Measurements from ENCODE around the gene EXD3.
"Not testable (repeated sequence)": the region's sequence is repeated elsewhere in the genome, so short reads cannot be mapped to it uniquely, and the experiment has no call there.

Gene EXD3

DNA sequence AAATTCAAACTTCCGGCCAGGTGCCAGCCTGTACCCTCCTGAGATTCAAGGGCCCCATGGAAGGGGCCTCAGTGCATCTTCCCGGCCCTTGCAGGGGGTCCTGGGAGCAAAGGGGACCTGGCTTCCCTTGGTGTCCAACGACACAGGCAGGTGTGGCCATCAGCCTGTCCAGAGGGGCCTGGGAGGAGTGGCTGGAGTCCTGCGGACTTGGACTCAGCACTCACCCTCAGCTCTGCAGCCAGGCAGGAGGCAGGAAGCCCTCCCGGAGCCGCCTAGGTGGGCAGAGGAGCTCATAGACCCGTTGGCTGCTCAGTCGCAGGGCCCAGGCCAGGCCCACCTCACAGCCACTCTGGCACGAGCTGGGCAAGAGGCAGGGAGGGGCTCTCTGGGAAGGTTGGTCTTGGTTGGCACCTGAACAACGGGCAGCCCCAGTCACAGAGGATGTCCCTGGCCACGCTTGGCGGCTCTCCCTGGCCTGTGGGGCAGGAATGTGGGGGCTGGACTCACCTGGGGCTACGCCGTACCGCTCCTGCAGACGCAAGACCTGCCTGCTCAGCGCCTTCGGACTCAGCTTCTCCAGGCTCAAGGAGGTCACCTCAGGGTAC, 67.1 kb downstream of the EXD3 start:
- no peak for DNase-seq

DNA sequence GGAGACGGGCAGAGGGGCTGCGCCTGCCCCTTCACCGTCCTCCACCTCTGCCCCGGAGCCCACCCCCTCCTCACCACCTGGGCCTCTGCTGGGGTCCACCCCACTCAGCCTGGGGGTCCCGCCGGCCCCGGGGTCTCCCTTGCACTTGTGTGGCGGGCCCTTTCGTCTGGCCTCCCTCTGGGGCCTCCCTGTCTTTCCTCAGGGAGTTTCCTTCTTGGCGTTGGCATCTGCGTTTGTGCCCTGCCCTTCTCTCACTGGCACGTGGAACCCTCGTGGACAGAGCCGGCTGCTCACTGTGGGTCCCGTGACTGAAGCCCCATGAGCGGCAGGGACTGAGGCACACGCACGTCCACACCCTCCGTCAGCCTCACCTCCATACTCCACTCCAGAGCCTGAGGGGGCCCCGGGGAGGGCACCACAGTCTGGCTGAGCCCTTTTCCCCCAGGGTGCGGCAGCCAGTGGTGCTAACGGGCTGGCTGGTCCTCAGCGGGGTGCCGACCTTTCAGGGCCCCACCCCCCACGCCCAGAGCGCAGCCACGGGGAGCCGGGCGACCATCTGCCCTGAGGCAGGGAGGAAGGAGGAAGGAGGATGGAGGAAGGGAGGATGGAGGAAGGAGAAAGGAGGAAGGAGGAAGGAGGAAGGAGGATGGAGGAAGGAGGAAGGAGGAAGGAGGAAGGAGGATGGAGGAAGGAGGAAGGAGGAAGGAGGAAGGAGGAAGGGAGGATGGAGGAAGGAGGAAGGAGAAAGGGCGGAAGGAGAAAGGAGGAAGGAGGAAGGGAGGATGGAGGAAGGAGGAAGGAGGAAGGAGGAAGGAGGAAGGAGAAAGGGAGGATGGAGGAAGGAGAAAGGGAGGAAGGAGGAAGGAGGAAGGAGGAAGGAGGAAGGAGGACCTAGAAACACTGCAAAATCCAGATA, 67.9 kb downstream of the EXD3 start:
- DNase-seq: no peak

DNA sequence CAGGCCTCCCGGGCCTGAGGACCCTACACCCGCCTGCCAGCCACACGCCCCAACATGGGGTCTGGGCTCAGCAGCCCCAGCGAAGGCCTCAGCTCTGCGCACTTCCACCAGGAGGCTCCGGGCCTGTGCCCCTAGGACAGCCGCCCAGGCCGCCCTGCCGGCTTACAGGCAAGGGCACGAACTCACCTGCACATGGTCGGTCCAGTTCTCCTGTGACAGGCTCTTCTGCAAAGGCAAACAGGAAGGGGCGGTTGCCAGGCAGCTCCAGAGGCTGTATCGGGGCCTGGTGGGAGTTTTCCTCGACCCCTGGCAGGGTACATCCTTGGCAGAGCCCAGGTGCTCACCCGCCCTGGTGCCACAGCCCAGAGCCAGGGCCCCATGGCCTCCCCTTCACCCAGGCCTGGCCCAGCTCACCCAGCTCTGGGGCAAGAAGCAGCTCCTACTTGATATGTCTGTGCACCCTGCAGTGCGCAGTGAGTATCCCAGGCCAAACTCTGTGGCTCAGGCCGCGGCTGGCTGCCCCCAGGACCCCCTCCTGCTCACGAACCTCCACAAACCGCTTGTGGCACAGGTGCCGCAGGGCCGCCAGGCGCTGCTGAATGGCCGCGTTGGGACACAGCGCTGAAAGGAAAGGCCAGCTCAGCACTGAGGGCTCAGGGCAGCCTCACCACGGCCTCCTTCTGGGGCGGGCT, 68.7 kb downstream of the EXD3 start:
- DNase-seq: no peak

DNA sequence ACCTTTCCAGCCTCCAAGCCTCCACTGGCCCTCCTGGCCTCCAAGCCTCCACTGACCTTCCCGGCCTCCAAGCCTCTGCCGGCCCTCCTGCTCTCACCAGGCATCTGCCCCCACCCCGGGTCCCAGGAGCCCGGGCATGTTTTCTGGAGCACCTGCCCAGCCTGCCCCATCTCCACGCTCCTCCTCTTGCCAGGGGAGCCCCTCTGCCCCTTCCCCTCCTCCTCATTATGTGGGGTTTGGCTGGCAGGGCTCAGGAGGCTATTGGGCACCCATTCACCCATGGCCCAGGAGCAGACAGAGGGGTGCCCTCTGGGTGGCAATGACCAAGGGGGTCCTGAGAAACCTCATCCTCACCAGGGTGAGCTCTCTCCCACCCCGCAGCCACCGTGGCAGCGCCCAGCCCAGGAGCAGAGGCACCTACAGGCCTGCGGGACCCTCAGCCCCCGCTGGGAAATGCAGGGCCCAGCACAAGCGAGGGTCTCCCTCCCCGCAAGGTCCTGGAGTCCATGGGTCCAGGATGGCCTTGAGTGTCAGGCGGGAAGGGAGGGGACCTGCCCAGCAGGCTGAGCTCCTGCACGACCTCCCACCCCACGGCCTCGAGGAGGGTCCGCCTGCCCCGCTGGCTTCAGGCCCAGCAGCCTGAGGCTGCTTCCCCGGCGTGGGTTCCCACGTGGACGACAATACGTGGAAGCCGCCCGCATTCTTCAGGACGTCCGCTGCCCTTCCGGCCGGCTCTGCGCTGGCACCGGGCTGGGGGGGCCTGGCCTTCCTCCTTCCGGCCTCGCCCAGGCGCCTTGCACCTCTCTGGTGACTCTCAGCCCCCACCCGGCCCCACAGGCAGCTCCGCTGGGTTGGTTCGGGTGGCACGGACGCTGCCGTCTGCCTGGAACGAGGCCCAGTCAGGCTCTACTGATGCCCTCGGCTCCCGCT, 69.5 kb downstream of the EXD3 start:
- DNase-seq: no peak

DNA sequence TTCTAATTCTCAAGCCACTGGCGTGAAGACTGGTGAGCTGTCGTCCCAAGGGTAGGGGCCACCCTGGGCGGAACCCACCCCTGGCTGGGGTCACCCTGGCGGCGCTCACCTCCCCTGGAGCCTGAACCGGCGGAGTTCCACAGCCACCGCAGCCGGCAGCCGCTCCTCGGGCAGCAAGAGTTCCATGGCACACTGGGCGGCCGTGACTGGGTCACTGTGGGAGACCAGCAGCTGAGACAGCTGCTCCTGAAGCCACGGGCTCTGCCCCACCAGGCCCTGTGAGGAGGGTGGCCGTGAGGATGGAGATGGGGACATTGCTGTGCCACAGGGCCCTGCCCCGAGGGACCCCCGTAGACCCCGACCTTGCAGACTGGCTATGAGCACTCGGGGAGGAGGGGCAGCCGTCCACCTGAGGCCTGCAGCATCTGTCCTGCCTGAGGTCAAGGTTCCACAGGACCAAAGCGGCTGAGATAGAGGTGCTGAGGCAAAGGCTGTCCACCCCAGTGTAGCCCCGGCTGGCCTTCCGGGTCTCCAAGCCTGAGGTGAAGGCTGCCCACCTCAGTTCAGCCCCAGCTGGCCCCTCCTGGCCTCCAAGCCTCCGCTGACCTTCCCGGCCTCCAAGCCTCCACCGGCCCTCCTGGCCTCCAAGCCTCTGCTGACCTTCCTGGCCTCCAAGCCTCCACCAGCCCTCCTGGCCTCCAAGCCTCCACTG, 70.3 kb downstream of the EXD3 start:
- DNase-seq: no peak

DNA sequence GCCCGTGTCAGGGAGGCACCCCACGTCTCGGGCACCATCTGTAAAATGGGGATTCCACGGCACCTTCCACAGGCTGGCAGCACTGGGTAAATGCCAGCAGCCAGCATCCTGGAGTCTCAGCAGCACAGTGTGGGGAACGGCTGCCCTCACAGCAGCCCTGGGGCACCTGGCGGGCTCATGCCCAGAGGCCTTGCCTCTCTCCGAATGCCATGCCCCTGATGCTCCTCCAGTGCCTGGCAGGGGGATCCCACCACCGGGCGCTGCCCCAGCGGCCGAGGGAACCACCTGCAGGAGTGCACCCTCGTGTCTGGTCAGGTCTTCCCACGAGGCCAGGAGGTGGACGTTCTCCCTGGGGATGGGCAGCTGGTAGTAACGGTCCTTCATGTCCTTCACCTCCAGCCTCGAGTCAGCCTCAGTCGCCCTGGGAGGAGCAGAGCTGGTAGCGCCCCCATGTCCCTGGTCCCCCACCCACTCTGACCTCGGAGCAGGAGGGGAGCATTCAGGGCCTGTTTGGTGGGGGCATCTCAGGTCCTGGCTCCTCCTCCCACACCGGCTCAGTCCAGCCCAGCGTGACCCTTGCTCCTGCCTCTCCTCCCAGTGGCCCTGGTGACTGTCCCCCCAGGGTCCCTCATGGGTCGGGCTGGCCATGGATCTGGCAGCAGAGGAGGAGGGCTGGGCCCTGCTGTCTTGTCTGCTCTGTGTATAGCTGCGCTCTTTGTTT, 71.0 kb downstream of the EXD3 start:
- no peak for DNase-seq

DNA sequence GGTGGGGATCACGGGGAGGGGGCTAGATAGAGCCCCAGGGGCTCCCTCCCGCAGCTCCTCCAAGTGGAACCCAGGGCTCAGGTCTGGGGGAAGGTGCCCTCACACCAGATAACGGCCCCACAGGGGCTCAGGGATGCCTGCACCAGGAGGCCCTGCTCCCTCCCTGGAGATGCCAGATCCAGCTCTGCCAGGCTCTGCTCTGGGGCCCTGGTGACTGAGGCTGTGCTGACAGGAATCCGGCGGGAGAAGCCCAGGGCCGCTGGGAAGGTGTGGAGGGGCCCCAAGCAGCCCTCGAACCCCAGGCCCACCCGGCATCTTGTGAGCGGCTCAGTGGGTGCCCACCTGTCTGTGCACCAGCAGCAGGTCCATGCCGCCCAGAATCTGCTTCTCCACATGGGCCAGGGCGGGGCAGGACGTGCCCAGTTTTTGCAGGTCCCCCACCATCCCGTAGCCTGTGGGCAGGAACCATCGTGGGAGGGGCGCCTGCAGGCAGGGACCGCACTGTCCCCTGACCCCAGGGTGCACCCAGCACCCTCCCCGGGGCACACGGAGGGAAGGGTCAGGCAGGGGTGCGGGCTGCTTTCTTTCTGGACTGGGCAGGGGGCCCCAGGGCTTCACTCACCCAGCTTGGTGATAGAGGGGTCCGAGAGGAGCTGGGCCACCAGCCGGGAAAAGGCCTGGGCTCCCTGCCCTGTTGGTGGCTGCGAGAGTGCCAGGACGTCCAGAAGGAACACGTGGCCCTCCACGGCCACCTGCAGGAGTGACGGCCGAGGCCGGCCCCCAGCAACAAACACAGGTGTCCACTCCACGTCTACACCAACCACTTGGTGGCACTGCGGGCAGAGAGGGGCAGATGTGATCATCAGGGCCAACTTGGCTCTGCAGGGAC, 72.0 kb downstream of the EXD3 start:
- DNase-seq: no peak

DNA sequence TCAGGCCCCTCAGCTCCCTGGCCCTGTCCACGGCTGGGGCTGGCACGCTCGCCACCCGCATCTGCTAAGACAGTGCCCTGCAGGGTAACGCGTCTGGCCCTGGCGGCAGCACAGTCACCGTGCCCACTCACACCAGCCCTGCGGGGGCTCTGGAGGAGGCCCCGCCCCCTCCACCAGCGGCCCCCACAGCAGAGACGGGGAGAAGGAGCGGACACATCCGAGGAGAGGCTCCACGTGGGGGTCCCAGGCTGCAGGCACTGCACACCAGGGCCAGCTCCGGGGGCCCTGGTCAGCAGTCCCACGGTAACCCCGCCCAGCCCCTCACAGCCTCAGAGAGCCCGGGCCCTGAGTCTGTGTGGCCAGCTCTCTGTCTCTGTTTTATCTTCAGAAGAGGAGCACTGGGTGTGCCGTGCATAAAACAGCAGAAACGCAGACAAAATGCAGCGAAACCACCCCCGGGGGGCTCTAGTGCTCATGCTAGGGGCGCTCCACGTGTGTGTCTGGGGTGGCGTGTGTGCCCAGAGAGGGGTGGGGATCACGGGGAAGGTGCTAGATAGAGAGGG, 73.4 kb downstream of the EXD3 start:
- DNase-seq: no peak

DNA sequence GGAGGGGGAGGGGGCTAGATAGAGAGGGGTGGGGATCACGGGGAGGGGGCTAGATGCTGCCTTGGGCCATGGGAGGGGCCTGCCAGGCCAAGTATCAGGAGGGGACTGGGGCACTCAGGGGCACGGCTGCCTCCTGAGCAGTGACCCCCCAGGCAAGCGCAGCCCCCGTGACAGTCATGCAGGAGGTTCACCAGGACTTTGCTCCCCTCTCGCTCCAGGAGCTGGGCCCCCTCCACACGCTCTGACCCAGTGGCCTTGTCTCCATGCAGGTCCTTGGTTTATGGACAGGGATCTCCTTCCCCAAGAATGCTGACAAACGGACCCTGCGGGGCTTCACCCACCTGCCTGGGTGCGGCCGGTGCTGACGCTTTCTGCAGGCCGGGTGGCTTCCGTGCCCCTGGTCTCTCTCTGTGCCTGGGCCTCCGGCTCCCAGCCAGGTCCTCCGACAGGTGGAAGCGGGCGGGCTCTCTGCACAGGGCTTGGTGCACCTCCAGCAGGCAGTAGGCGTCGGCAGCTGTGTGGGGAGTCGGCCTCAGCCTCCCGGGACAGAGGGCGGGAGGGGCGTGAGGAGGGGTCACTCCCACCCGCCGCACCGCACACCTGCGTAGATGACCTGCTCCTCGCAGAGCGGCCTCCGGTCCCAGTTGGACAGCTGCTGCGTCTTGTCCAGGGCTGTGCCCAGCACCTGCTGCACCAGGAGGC, 74.0 kb downstream of the EXD3 start:
- no peak for DNase-seq

DNA sequence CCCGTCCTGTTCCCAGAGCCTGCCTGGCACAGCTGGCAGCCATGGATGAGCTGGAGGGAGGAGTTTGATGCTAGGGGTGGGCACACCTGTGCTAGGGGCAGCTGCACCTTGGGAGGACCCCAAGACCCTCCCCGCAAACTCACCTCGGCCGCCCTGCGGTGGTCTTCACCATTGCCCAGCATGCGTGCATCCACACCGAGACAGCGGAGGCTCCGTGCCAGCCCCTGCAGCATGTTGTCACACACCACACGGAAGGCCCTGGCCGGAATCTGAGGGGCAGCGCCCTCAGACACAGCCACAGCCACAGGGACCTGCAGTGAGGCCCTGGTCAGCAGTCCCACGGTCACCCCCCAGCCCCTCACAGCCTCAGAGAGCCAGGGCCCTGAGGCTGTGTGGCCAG, 75.0 kb downstream of the EXD3 start:
- DNase-seq: no peak

DNA sequence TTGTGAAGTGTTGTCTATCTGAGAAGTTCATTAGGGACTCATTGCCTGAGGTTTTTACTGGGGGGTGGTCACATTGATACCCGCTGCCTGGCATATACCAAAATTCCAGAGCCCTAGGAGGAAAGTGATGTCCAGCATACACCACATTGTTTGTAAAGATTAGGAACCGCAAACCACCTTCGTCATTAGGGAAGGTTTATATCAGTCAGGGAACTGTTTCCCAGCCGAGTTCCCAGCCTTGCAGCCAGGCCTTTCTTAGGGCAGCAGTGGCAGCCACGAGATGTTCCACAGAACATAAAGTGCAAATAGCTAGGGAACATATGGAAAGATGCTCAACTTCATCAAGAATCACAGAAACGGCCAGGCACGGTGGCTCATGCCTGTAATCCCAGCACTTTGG, 80.5 kb downstream of the EXD3 start:
- DNase-seq: no peak

DNA sequence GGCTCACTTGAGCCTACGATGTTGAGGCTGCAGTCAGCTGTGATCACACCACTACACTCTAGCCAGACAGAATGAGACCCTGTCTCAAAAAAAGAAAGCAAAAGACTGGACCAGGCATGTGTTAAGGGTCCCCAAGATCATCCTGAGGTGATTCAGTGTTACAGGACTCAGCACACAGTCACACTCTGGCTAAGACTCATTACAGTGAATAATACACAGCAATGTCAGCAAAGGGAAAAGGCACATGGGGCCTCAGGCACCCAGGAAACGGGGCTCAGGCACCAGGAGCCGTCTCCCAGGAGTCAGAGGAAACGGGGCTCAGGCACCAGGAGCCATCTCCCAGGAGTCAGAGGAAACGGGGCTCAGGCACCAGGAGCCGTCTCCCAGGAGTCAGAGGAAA, 81.7 kb downstream of the EXD3 start:
- DNase-seq: no peak

DNA sequence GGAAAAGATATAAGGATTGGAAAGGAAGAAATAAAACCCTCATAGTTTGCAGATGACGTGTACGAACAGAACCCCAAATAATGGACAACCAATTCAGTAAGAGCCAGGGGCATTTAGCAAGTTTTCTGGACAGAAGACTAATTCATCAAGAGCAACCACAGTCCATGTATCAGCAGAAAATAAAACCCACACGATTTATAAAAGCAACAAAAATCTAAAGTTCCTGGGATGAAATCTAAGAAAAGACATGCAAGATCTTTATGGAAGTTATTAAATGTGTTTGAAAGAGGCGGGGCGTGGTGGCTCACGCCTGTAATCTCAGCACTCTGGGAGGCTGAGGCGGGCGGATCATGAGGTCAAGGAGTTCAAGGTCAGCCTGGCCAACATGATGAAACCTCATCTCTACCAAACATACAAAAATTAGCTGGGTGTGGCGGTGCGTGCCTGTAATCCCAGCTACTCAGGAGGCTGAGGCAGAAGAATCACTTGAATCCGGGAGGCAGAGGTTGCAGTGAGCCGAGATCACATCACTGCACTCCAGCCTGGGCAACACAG, 83.0 kb downstream of the EXD3 start:
- not testable (repeated sequence) for DNase-seq

DNA sequence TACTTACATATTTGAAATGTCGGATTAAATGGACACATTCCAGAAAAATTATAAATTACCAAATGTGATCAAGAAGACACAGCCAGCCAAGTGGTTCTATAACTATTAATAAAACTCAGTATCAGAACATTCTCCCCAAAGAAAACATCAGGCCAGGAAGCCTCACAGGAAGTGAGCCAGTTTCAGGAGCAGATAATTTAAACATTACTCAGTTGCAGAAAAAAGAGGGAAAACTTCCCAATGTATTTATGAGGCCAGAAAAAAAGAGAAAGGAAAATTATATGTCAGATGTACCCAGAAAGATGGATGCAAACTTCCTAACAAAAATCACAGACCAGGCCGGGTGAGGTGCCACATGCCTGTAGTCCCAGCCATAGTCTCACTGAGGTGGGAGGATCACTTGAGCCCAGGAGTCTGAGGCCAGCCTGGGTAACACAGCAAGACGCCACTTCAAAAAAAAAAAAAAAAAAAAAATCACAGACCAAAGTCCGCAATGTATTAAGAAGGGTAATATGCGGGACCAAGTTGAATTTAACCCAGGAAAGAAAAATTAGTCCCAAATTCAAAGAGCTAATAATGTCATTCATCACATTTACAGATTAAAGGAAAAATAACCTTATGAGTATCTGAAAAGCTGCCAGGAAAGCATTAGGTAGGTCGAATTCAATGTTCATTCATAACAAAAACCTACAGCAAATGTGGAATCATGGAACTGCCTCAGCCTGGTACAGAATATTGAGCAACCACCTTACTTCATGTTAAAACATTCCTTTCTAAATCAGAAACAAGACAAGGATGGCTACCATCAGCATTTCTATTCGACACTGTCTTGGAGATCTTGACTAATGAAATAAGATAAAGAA, 83.7 kb downstream of the EXD3 start:
- no peak for DNase-seq

DNA sequence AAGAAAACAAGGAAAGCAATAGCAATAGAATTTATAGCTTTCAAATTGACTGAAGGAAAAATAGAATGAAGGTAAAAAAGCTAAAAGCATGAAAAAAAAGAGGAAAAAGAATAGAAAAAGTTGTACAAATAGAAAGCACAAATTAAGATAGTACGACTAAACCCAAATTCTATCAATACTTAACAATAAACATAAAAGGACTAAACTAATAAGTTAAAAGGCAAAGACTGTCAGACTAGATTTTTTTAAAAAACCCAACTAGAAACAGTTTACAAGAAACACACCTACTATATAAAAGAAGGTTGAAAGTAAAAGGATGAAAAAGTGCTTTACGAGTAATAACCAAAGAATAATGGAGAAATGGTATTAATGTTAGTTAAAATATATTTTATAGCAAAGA, 86.2 kb downstream of the EXD3 start:
- DNase-seq: no peak

DNA sequence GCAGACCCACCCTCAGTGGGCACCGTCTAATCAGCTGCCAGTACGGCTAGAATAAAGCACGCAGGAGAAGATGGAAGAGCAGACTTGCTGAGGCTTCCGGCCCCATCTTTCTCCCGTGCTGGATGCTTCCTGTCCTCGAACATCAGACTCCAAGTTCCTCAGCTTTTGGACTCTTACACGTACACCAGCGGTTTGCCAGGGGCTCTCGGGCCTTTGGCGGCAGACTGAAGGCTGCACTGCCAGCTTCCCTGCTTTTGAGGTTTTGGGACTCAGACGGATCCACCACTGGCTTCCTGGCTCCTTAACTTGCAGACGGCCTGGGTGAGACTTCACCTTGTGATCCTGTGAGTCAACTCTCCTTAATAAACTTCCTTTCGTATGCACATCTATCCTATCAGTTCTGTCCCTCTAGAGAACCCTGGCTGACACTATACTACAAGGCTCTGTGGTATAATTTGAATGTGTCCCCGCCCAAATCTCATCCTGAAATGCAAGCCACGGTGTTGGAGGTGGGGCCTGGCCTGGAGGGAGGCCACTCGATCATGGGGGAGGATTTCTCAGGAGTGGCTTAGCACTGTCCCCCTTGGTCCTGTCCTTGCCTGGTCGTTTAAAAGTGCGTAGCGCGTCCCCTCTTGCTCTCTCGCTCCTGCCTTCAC, 89.8 kb downstream of the EXD3 start:
- DNase-seq: no peak

DNA sequence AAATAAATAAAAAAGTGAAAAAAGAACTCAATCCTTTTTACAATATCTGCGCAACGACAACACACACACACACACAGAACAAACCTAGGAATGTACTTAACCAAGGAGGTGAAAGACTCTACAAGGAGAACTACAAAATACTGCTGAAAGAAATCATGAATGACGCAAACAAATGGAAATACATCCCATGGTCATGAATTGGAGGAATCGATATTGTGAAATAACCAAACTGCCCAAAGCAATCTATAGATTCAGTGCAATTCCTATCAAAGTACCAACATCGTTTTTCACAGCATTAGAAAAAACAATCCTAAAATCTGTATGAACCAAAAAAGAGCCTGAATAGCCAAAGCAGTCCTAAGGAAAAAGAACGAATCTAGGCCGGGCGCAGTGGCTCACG, 91.0 kb downstream of the EXD3 start:
- DNase-seq: no peak

DNA sequence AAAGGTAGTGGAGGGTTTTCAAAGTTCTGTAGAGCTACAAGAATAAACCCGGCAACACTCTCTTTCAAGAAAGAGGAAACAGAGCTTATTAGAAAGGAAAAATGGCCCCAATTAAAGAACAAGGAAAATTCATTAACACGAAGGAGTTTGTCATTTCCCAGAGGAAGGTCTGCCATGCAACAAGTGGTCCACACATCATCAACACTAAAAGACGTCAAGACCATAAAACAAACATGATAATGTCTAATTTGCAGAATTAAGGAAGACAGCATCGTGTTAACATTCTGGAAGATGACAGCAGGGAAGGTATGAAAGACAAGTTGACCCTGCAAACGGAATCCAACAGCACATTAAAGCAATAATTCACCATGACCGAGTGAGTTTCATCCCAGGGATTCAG, 92.3 kb downstream of the EXD3 start:
- DNase-seq: no peak
